Ureter (tissue), 1 donor: Measurements from ENCODE around the gene BCL2L2. TPM values are rescaled to one million over a fixed set of nuclear protein-coding genes. Genes with fewer than 3 reads are reported as not detected.

Source experiments
- DNase-seq: peaks from one replicate; pipeline ENCODE4 v3.0.0-alpha.2; 2020; ENCODE audit warnings: low spot score
- total RNA-seq: library from RNA; stranded (reverse); gene quantifications from one replicate; pipeline ENCODE4 v1.2.4, GENCODE V29; 2023
- donor health status: DM: yes; HTN: yes; CAD: no.

Gene BCL2L2
- total RNA-seq, 1 donor from 2014 or later, result 51.1 TPM

- DNase-seq, result no peak
Measured at GRCh38 chr14:23355871-23356435, 49.3 kb downstream of the BCL2L2 start.

- no peak for DNase-seq
Measured at GRCh38 chr14:23356662-23357061, 50.0 kb downstream of the BCL2L2 start.

- DNase-seq, result no peak
Measured at GRCh38 chr14:23357261-23357660, 50.6 kb downstream of the BCL2L2 start.

- no peak for DNase-seq
Measured at GRCh38 chr14:23358042-23358441, 51.4 kb downstream of the BCL2L2 start.

- DNase-seq, result no peak
Measured at GRCh38 chr14:23358553-23359166, 52.0 kb downstream of the BCL2L2 start.

- DNase-seq, result no peak
Measured at GRCh38 chr14:23359167-23359626, 52.6 kb downstream of the BCL2L2 start.

- DNase-seq, result no peak
Measured at GRCh38 chr14:23359722-23360447, 53.3 kb downstream of the BCL2L2 start.

GRCh38 chr14:23360496-23360895, 53.9 kb downstream of the BCL2L2 start:
- no peak for DNase-seq

GRCh38 chr14:23361320-23361719, 54.7 kb downstream of the BCL2L2 start:
- no peak for DNase-seq

Other genes starting within 250 kb of the BCL2L2 start
- gene CDH24, start 249.3 kb upstream of the BCL2L2 start, total RNA-seq, result 3.7 TPM
- gene ACIN1, start 211.7 kb upstream of the BCL2L2 start, total RNA-seq, result 229 TPM
- 40.2 TPM for gene C14orf119, start 211.3 kb upstream of the BCL2L2 start, total RNA-seq
- gene CIROP, start 201.8 kb upstream of the BCL2L2 start, total RNA-seq, result not detected
- gene CEBPE, start 187.6 kb upstream of the BCL2L2 start, total RNA-seq, result not detected
- gene SLC7A8, start 123.2 kb upstream of the BCL2L2 start, total RNA-seq, result 58.5 TPM
- not detected for gene RNF212B, start 68.9 kb upstream of the BCL2L2 start, total RNA-seq
- 32.7 TPM for gene HOMEZ, start 20.7 kb upstream of the BCL2L2 start, total RNA-seq
- 28.2 TPM for gene PPP1R3E, start 4.0 kb upstream of the BCL2L2 start, total RNA-seq
- 178 TPM for gene PABPN1, start 14.6 kb downstream of the BCL2L2 start, total RNA-seq
- gene SLC22A17, start 46.1 kb downstream of the BCL2L2 start, total RNA-seq, result 35.3 TPM
- gene EFS, start 58.3 kb downstream of the BCL2L2 start, total RNA-seq, result 25.7 TPM
- not detected for gene IL25, start 66.0 kb downstream of the BCL2L2 start, total RNA-seq
- 1.1 TPM for gene CMTM5, start 70.2 kb downstream of the BCL2L2 start, total RNA-seq
- gene MYH6, start 101.4 kb downstream of the BCL2L2 start, total RNA-seq, result not detected
- gene MYH7, start 128.8 kb downstream of the BCL2L2 start, total RNA-seq, result 2.1 TPM
- 39.9 TPM for gene NGDN, start 162.9 kb downstream of the BCL2L2 start, total RNA-seq
- gene ZFHX2, start 244.9 kb downstream of the BCL2L2 start, total RNA-seq, result 2.8 TPM
- 20.2 TPM for gene THTPA, start 249.4 kb downstream of the BCL2L2 start, total RNA-seq